ENCODE data around the gene PTPRT.

PTPRT gene

GRCh38 chr20:42406826-42407225, 782.9 kb downstream of the PTPRT start:
- no peak for TF ChIP-seq CTCF (conservative IDR thresholded peaks at IDR 0.05; ENCODE audit: control insufficient read depth, insufficient read depth, low read depth, low read length)
- no peak for DNase-seq (ENCODE audit: low read depth)
- H3K4me3 ChIP-seq (ENCODE audit: control insufficient read depth, low read depth, low read length) = no peak overlapping the region

GRCh38 chr20:42402455-42402854, 787.3 kb downstream of the PTPRT start:
- no peak for TF ChIP-seq CTCF (conservative IDR thresholded peaks at IDR 0.05; ENCODE audit: control insufficient read depth, insufficient read depth, low read depth, low read length)
- no peak overlapping the region for H3K4me3 ChIP-seq (ENCODE audit: control insufficient read depth, low read depth, low read length)
- DNase-seq (ENCODE audit: low read depth) = no peak

- DNase-seq (ENCODE audit: low read depth) = no peak
- H3K4me3 ChIP-seq (ENCODE audit: control insufficient read depth, low read depth, low read length) = no peak overlapping the region
- TF ChIP-seq CTCF (conservative IDR thresholded peaks at IDR 0.05; ENCODE audit: control insufficient read depth, insufficient read depth, low read depth, low read length) = no peak
Measured at GRCh38 chr20:42401613-42402012, 788.1 kb downstream of the PTPRT start.

GRCh38 chr20:42399802-42400201, 789.9 kb downstream of the PTPRT start:
- TF ChIP-seq CTCF (conservative IDR thresholded peaks at IDR 0.05; ENCODE audit: control insufficient read depth, insufficient read depth, low read depth, low read length) = no peak
- H3K4me3 ChIP-seq (ENCODE audit: control insufficient read depth, low read depth, low read length) = no peak overlapping the region

GRCh38 chr20:42392442-42392841, 797.3 kb downstream of the PTPRT start:
- H3K4me3 ChIP-seq (ENCODE audit: control insufficient read depth, low read depth, low read length) = no peak overlapping the region
- no peak for TF ChIP-seq CTCF (conservative IDR thresholded peaks at IDR 0.05; ENCODE audit: control insufficient read depth, insufficient read depth, low read depth, low read length)
- no peak for DNase-seq (ENCODE audit: low read depth)

More at GRCh38 chr20:42399802-42400201, 789.9 kb downstream of the PTPRT start:
- DNase-seq (ENCODE audit: low read depth) = no peak

- no peak overlapping the region for H3K4me3 ChIP-seq (ENCODE audit: control insufficient read depth, low read depth, low read length)
- TF ChIP-seq CTCF (conservative IDR thresholded peaks at IDR 0.05; ENCODE audit: control insufficient read depth, insufficient read depth, low read depth, low read length) = no peak
- DNase-seq (ENCODE audit: low read depth) = no peak
Measured at GRCh38 chr20:42391807-42392206, 797.9 kb downstream of the PTPRT start.

GRCh38 chr20:42380287-42380686, 809.4 kb downstream of the PTPRT start:
- TF ChIP-seq CTCF (conservative IDR thresholded peaks at IDR 0.05; ENCODE audit: control insufficient read depth, insufficient read depth, low read depth, low read length) = no peak
- no peak for DNase-seq (ENCODE audit: low read depth)
- H3K4me3 ChIP-seq (ENCODE audit: control insufficient read depth, low read depth, low read length) = no peak overlapping the region
